MM.1S (cell line): ENCODE data around the gene C2CD2.

ENCODE experiments used
- DNase-seq: peaks from one replicate; pipeline ENCODE4 v3.0.0-alpha.2; 2015
- H2AFZ ChIP-seq: fragments of 300-600 bp; sonication (generic); 2 replicates; pipeline ENCODE4 v1.6.0; 2016; ENCODE audit warnings: antibody characterized with exemption, low read length
- H3F3A ChIP-seq: fragments of 300-600 bp; sonication (generic); 2 replicates; pipeline ENCODE4 v1.6.1; 2016; ENCODE audit warnings: mild to moderate bottlenecking, antibody characterized with exemption, low read length, moderate library complexity, mixed read lengths; ENCODE audit not compliant: insufficient read depth
- H3K27ac ChIP-seq: fragments of 300-600 bp; sonication (generic); 2 replicates; pipeline ENCODE4 v1.5.1; 2016; ENCODE audit warnings: mild to moderate bottlenecking, low read length
- H3K27me3 ChIP-seq: fragments of 300-600 bp; sonication (generic); replicated peaks from 2 replicates; pipeline ENCODE4 v1.6.0; 2016; ENCODE audit warnings: low read length; ENCODE audit not compliant: insufficient read depth
- H3K36me3 ChIP-seq: fragments of 300-600 bp; sonication (generic); replicated peaks from 2 replicates; pipeline ENCODE4 v1.6.1; 2016; ENCODE audit warnings: mild to moderate bottlenecking, low read length, mixed read lengths; ENCODE audit not compliant: insufficient read depth
- H3K4me1 ChIP-seq: fragments of 300-600 bp; sonication (generic); 2 replicates; pipeline ENCODE4 v1.6.1; 2016; ENCODE audit warnings: low read length, mixed read lengths
- H3K4me2 ChIP-seq: fragments of 300-600 bp; sonication (generic); 2 replicates; pipeline ENCODE4 v1.6.0; 2016; ENCODE audit warnings: low read depth, low read length
- H3K4me3 ChIP-seq: fragments of 300-600 bp; sonication (generic); 2 replicates; pipeline ENCODE4 v1.5.1; 2016; ENCODE audit warnings: low read length, mixed read lengths
- H3K79me2 ChIP-seq: fragments of 300-600 bp; sonication (generic); 2 replicates; pipeline ENCODE4 v1.6.1; 2016; ENCODE audit warnings: mixed run types, low read length, mixed read lengths
- H3K9ac ChIP-seq: fragments of 300-600 bp; sonication (generic); 2 replicates; pipeline ENCODE4 v1.6.1; 2016; ENCODE audit warnings: low read length, mixed read lengths
- H3K9me2 ChIP-seq: fragments of 300-600 bp; sonication (generic); replicated peaks from 2 replicates; pipeline ENCODE4 v1.6.1; 2016; ENCODE audit warnings: mild to moderate bottlenecking, low read length, mixed read lengths; ENCODE audit not compliant: insufficient read depth
- H3K9me3 ChIP-seq: fragments of 300-600 bp; sonication (generic); replicated peaks from 2 replicates; pipeline ENCODE4 v1.6.1; 2016; ENCODE audit warnings: mild to moderate bottlenecking, low read length, mixed read lengths; ENCODE audit not compliant: insufficient read depth
- H4K20me1 ChIP-seq: fragments of 300-600 bp; sonication (generic); 2 replicates; pipeline ENCODE4 v1.6.1; 2016; ENCODE audit warnings: mild to moderate bottlenecking, low read length, moderate library complexity, mixed read lengths; ENCODE audit not compliant: insufficient read depth
- CTCF ChIP-seq: fragments of 300-600 bp; sonication (generic); IDR thresholded peaks from 2 replicates; pipeline ENCODE4 v1.5.1; 2016; ENCODE audit warnings: antibody characterized with exemption, low read length, mixed read lengths
- EZH2 ChIP-seq: fragments of 300-600 bp; sonication (generic); optimal IDR thresholded peaks from 2 replicates; pipeline ENCODE3; 2017; ENCODE audit warnings: low read depth, mild to moderate bottlenecking, antibody characterized with exemption, low read length, mixed read lengths
- EZH2phosphoT487 ChIP-seq: fragments of 300-600 bp; sonication (generic); IDR thresholded peaks from 2 replicates; pipeline ENCODE4 v1.6.1; 2018; ENCODE audit warnings: antibody characterized with exemption, low read length

The C2CD2 gene

GRCh38 chr21:41899426-41900202 is 54.2 kb downstream of the C2CD2 start:
- Histone ChIP-seq H3K79me2 (no peaks in the 10 kb centered on the region), H3K9ac (no peak overlapping the region)

GRCh38 chr21:41898998-41899397 is 54.8 kb downstream of the C2CD2 start:
- Histone ChIP-seq H2AFZ (no peak overlapping the region), H4K20me1 (no peaks in the 10 kb centered on the region), H3K9me2 (no peaks in the 10 kb centered on the region), H3F3A (no peaks in the 10 kb centered on the region), H3K79me2 (no peaks in the 10 kb centered on the region), H3K4me3 (no peak overlapping the region), H3K4me2 (no peak overlapping the region), H3K9ac (no peak overlapping the region), H3K27ac (no peak overlapping the region), H3K36me3 (no peaks in the 10 kb centered on the region), H3K27me3 (no peaks in the 10 kb centered on the region), H3K9me3 (no peaks in the 10 kb centered on the region), H3K4me1 (no peaks in the 10 kb centered on the region)
- no peak for DNase-seq
- TF ChIP-seq EZH2, result no peak
- no peak for TF ChIP-seq CTCF
- TF ChIP-seq EZH2phosphoT487, result no peak

More at GRCh38 chr21:41899426-41900202, 54.2 kb downstream of the C2CD2 start:
- H4K20me1 ChIP-seq, result no peaks in the 10 kb centered on the region
- no peaks in the 10 kb centered on the region for H3K27me3 ChIP-seq
- H3K9me2 ChIP-seq, result no peaks in the 10 kb centered on the region
- H3K4me2 ChIP-seq, result no peak overlapping the region
- H3K9me3 ChIP-seq, result no peaks in the 10 kb centered on the region
- H3K27ac ChIP-seq, result no peak overlapping the region
- H3F3A ChIP-seq, result no peaks in the 10 kb centered on the region
- no peaks in the 10 kb centered on the region for H3K4me1 ChIP-seq
- DNase-seq, result no peak
- no peak for TF ChIP-seq EZH2
- H3K36me3 ChIP-seq, result no peaks in the 10 kb centered on the region
- no peak overlapping the region for H3K4me3 ChIP-seq
- H2AFZ ChIP-seq, result no peak overlapping the region

GRCh38 chr21:41897700-41898099 is 56.1 kb downstream of the C2CD2 start:
- no peak for DNase-seq
- H3F3A ChIP-seq, result no peaks in the 10 kb centered on the region
- no peak overlapping the region for H3K27ac ChIP-seq
- no peak overlapping the region for H3K9ac ChIP-seq
- no peaks in the 10 kb centered on the region for H3K4me1 ChIP-seq
- no peaks in the 10 kb centered on the region for H3K27me3 ChIP-seq
- no peaks in the 10 kb centered on the region for H3K36me3 ChIP-seq
- no peaks in the 10 kb centered on the region for H3K9me2 ChIP-seq
- H3K4me2 ChIP-seq, result no peak overlapping the region
- no peaks in the 10 kb centered on the region for H3K9me3 ChIP-seq
- H3K79me2 ChIP-seq, result no peaks in the 10 kb centered on the region
- no peaks in the 10 kb centered on the region for H4K20me1 ChIP-seq
- no peak for TF ChIP-seq EZH2
- TF ChIP-seq EZH2phosphoT487, result no peak
- TF ChIP-seq CTCF, result no peak
- H3K4me3 ChIP-seq, result no peak overlapping the region
- no peak overlapping the region for H2AFZ ChIP-seq

- Histone ChIP-seq H3K4me2 (no peak overlapping the region), H3F3A (no peaks in the 10 kb centered on the region), H3K27me3 (no peaks in the 10 kb centered on the region), H4K20me1 (no peaks in the 10 kb centered on the region), H3K36me3 (no peaks in the 10 kb centered on the region), H3K9ac (no peak overlapping the region), H3K79me2 (no peaks in the 10 kb centered on the region), H3K9me3 (no peaks in the 10 kb centered on the region), H3K4me3 (no peak overlapping the region), H3K27ac (no peak overlapping the region), H3K4me1 (no peaks in the 10 kb centered on the region), H2AFZ (no peak overlapping the region), H3K9me2 (no peaks in the 10 kb centered on the region)
- TF ChIP-seq EZH2 (no peak), CTCF (no peak), EZH2phosphoT487 (no peak)
- no peak for DNase-seq
Observed at GRCh38 chr21:41897047-41897669, 56.7 kb downstream of the C2CD2 start.
